Common myeloid progenitor, CD34-positive (primary cell): ENCODE measurements around the gene ADTRP.

Experiments
- CTCF ChIA-PET: fragments of 350-600 bp; sonication (Branson Sonifier 250); formaldehyde crosslinking; loops from one replicate; lab custom pipeline; 2021; ENCODE audit warnings: antibody characterized with exemption; lab: Charles Lee
- POLR2A ChIA-PET: fragments of 350-600 bp; sonication (Branson Sonifier 250); formaldehyde crosslinking; loops from one replicate; lab custom pipeline; 2021; ENCODE audit warnings: antibody characterized with exemption; lab: Charles Lee
- DNase-seq, 3 donors: peaks; one replicate each; pipeline versions ENCODE4 v3.0.0 to v3.0.0-alpha.2; 2013
- H3K27ac ChIP-seq, 2 experiments: 1 replicate in 1 of 2; 2 replicates in 1 of 2; pipeline ENCODE4 v1.7.0; 2013; ENCODE audit warnings: inconsistent platforms in 2 of 2, low read length in 2 of 2, mild to moderate bottlenecking in 2 of 2, low read depth in 1 of 2, moderate library complexity in 1 of 2; ENCODE audit not compliant: severe bottlenecking in 2 of 2, insufficient read depth in 1 of 2, poor library complexity in 1 of 2
- H3K27me3 ChIP-seq, 5 experiments: replicated peaks in 2 of 5; 1 replicate in 3 of 5; 2 replicates in 2 of 5; pipeline versions ENCODE4 v1.6.1 to v1.7.0; 2013; ENCODE audit warnings: low read length in 4 of 5, mild to moderate bottlenecking in 2 of 5, moderate library complexity in 2 of 5, inconsistent platforms in 1 of 5; ENCODE audit not compliant: insufficient read depth in 5 of 5, control insufficient read depth in 4 of 5
- H3K36me3 ChIP-seq, 4 experiments: 1 replicate in 2 of 4; 2 replicates in 2 of 4; pipeline versions ENCODE4 v1.6.1 to v1.7.0; 2013; ENCODE audit warnings: low read length in 3 of 4, control low read depth in 1 of 4, mild to moderate bottlenecking in 1 of 4; ENCODE audit not compliant: control insufficient read depth in 4 of 4, insufficient read depth in 4 of 4
- H3K4me1 ChIP-seq, 4 experiments: 1 replicate in 3 of 4; 2 replicates in 1 of 4; pipeline versions ENCODE4 v1.6.1 to v1.7.1; 2013; ENCODE audit warnings: low read length in 3 of 4, mild to moderate bottlenecking in 3 of 4, control low read depth in 1 of 4, inconsistent platforms in 1 of 4, moderate library complexity in 1 of 4; ENCODE audit not compliant: control insufficient read depth in 4 of 4, insufficient read depth in 4 of 4; ENCODE audit errors: control extremely low read depth in 1 of 4
- H3K4me3 ChIP-seq, 7 experiments: 1 replicate in 4 of 7; 2 replicates in 3 of 7; pipeline versions ENCODE4 v1.5.1 to v1.7.0; 2013; ENCODE audit warnings: mild to moderate bottlenecking in 7 of 7, low read length in 6 of 7, moderate library complexity in 6 of 7, inconsistent platforms in 2 of 7, low read depth in 2 of 7, control low read depth in 1 of 7; ENCODE audit not compliant: insufficient read depth in 4 of 7, control insufficient read depth in 1 of 7; ENCODE audit errors: extremely low read depth in 1 of 7
- H3K9me3 ChIP-seq, 5 experiments: 1 replicate in 4 of 5; 2 replicates in 1 of 5; pipeline versions ENCODE4 v1.6.1 to v1.7.1; 2013; ENCODE audit warnings: low read length in 4 of 5, mild to moderate bottlenecking in 2 of 5, inconsistent platforms in 1 of 5, low read depth in 1 of 5, moderate library complexity in 1 of 5; ENCODE audit not compliant: control insufficient read depth in 4 of 5, insufficient read depth in 2 of 5; ENCODE audit errors: control extremely low read depth in 1 of 5
- WGBS: methylation state at CpG from one replicate; pipeline ENCODE4 v1.1.5; 2013; ENCODE audit not compliant: insufficient coverage; 5-methylcytosine and 5-hydroxymethylcytosine counted together

The ADTRP gene

DNA sequence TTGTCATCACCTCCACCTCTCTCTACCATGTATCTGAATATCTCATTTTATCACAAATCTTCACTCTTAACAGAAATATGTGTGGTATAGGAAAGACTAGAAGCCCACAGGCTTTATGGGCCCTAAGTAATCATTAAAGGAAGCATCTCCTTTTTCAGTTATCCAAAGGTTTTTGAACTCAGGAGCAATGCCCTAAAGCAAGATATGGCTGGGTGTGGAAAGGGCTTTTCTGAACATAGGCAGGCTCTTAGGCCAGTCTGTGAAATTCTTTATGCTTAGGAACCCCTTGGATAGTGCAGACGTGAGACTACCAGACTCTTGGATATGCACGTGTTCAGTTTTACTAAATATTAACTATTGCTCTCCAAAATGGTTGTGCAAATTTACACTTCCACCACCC, 99.5 kb downstream of the ADTRP start:
- ChIA-PET POLR2A (no interaction called here), CTCF (no interaction called here)
- no peak for DNase-seq
- Histone ChIP-seq H3K27ac (no peak overlapping the region), H3K4me1 (no peaks in the 10 kb centered on the region), H3K27me3 (no peaks in the 10 kb centered on the region), H3K36me3 (no peaks in the 10 kb centered on the region), H3K4me3 (no peak overlapping the region), H3K9me3 (peaks cover 4 to 9% (median 7%) of the 10 kb centered on the region in 5 experiments)
- no CpG with 5 or more reads among the region's 2 CpGs for WGBS

DNA sequence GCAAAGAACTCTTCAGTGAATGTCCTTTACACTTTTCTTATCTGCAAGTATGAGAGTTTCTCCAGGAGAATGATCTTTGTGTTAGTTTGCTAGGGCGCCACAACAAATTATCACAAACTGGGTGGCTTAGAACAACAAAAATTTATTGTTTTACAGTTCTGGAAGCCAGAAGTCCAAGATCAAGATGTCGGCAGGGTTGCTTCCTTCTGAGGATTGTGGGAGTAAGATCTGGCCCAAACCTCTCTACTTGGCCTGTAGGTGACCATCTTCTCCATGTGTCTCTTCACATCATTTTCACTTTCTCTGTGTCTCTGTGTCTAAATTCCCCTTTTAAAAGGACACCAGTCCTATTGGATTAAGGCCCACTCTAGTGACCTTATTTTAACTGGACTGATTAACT, 103.0 kb downstream of the ADTRP start:
- H3K27me3 ChIP-seq = no peaks in the 10 kb centered on the region
- H3K4me3 ChIP-seq = no peak overlapping the region
- ChIA-PET CTCF (no interaction called here), POLR2A (no interaction called here)
- DNase-seq = no peak
- no peak overlapping the region for H3K27ac ChIP-seq
- WGBS = 100% methylated on average over 2 of the region's 2 CpGs
- no peaks in the 10 kb centered on the region for H3K36me3 ChIP-seq
- H3K4me1 ChIP-seq = no peaks in the 10 kb centered on the region
- peaks cover 2 to 7% (median 4%) of the 10 kb centered on the region in 5 experiments for H3K9me3 ChIP-seq

DNA sequence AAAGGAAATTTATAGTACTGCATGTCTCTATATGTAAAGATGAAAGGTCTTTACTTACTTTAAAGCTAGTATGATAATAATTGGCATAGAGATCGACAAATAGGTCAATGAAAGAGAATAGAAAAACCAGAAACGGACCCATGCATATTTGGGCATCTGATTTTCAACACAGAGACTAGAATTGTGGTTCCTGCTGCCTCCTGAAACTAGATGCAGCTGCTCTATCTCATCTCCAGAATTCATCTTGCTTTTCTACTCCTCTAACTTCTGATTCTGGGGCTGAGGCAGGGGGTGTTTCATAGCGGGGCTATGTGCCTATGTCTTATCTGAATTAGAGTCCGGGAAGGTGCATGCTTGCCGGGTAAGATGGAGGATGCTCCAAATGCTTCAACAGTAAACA, 105.9 kb downstream of the ADTRP start:
- CTCF ChIA-PET = interaction anchor here (1.8 kb wide), 1 partner anchor 18 kb away, joined by 4 read pairs; no protein-coding TSS in a partner anchor
- POLR2A ChIA-PET = no interaction called here
- 89% methylated on average over 3 of the region's 5 CpGs for WGBS
- Histone ChIP-seq H3K27me3 (no peaks in the 10 kb centered on the region), H3K36me3 (no peaks in the 10 kb centered on the region), H3K27ac (no peak overlapping the region), H3K4me1 (no peaks in the 10 kb centered on the region), H3K9me3 (peaks cover 0 to 4% (median 0%) of the 10 kb centered on the region in 5 experiments), H3K4me3 (no peak overlapping the region)
- no peak for DNase-seq

DNA sequence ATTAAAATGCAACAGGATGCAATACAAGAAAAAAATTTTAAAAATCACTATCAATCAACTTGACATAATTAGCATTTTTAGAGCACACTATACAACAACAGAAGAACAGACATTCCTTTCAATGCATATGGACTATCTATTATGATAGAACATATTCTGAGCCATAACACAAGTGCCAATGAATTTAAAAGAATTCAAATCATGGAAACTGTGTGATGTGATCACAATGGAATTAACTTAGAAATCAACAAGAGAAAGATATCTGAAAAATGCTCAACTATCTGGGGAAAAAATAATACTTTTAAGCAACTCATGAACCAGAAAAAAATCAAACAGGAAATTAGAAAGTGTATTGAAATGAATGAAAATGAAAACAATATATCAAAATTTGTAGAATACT, 106.3 kb downstream of the ADTRP start:
- H3K27me3 ChIP-seq = no peaks in the 10 kb centered on the region
- no peak overlapping the region for H3K4me3 ChIP-seq
- H3K4me1 ChIP-seq = no peaks in the 10 kb centered on the region
- ChIA-PET CTCF (interaction anchor here (1.8 kb wide), 1 partner anchor 17 kb away, joined by 4 read pairs; no protein-coding TSS in a partner anchor), POLR2A (no interaction called here)
- no peak for DNase-seq
- H3K27ac ChIP-seq = no peak overlapping the region
- no peaks in the 10 kb centered on the region for H3K36me3 ChIP-seq
- H3K9me3 ChIP-seq = peaks cover 0 to 4% (median 0%) of the 10 kb centered on the region in 5 experiments

DNA sequence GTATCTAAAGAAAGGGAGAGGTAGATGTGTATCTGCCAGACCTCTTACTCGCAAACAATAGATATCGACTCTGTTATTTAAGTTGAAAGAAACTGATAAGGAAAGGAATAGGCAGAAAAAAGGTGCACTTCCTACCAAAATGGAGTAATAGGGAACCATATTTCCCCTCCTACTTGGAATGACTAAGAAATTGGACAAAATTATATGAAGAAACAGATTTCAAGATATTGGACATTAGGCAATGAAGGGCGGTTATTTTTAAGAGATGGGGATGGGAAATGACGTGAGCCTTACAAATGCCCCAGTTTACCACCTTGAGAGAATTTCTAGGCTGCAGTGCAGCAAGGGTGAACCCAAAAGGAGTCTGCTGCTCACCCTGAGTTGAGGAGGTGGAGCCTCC, 108.9 kb downstream of the ADTRP start:
- no peak overlapping the region for H3K4me3 ChIP-seq
- no peak overlapping the region for H3K27ac ChIP-seq
- H3K9me3 ChIP-seq = peaks cover 0 to 4% (median 0%) of the 10 kb centered on the region in 5 experiments
- no peaks in the 10 kb centered on the region for H3K36me3 ChIP-seq
- 100% methylated on average over 2 of the region's 4 CpGs for WGBS
- no peaks in the 10 kb centered on the region for H3K27me3 ChIP-seq
- ChIA-PET POLR2A (no interaction called here), CTCF (interaction anchor here (0.9 to 5.7 kb wide), 2 partner anchors 13 to 30 kb away, joined by 3 to 34 read pairs; no protein-coding TSS in a partner anchor)
- H3K4me1 ChIP-seq = no peaks in the 10 kb centered on the region
- no peak for DNase-seq

DNA sequence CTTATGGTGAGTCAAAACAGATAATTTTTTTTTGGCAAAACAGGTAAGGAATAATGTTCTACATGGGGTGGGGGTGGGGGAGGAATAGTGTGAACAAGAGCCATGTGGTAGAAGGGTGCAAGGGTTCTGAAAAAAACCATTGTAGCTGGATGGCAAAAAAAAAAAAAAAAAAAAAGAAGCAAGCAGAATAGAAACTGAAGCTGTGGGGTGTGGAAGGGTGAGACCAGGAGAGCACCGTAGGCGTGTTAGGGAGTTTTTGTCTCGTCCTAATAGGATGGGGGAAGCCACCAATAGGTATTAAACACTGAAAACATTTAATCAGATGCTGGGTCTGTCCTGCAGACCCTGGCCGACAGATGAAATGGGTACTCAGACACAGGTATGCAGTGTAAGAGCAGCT, 110.1 kb downstream of the ADTRP start:
- H3K4me1 ChIP-seq = no peaks in the 10 kb centered on the region
- DNase-seq = no peak
- H3K27ac ChIP-seq = no peak overlapping the region
- ChIA-PET POLR2A (no interaction called here), CTCF (interaction anchor here (0.9 to 5.7 kb wide), 2 partner anchors 12 to 31 kb away, joined by 3 to 34 read pairs; no protein-coding TSS in a partner anchor)
- H3K9me3 ChIP-seq = peaks cover 0 to 4% (median 0%) of the 10 kb centered on the region in 5 experiments
- 100% methylated on average over 4 of the region's 4 CpGs for WGBS
- H3K36me3 ChIP-seq = no peaks in the 10 kb centered on the region
- no peak overlapping the region for H3K4me3 ChIP-seq
- H3K27me3 ChIP-seq = no peaks in the 10 kb centered on the region

DNA sequence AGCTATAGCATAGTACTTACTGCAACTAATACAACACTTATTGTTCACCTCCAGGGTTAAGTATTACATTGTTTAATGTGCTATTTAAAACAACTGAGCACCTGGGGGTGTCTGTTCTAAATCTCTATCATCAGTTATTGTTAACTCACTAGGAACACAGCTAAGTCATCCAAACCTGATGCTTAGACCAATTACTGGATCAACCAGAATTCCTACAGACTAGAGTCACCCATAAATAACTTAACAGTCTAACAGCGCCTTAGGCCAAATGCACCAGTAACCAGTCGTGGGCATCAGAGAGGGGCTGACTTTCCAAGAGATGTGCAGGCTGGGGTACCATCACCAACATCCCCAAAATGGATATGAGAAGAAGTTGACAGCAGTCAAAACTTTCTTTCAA, 110.7 kb downstream of the ADTRP start:
- H3K27me3 ChIP-seq = no peaks in the 10 kb centered on the region
- H3K9me3 ChIP-seq = peaks cover 0 to 4% (median 0%) of the 10 kb centered on the region in 5 experiments
- no peak for DNase-seq
- POLR2A ChIA-PET = no interaction called here
- H3K27ac ChIP-seq = no peak overlapping the region
- no peaks in the 10 kb centered on the region for H3K36me3 ChIP-seq
- CTCF ChIA-PET = interaction anchor here (5.7 kb wide), 1 partner anchor 11 kb away, joined by 34 read pairs; no protein-coding TSS in a partner anchor
- no peaks in the 10 kb centered on the region for H3K4me1 ChIP-seq
- WGBS = 100% methylated on average over 2 of the region's 2 CpGs
- H3K4me3 ChIP-seq = no peak overlapping the region
